ENCODE data around the gene PGAP2.
"Not testable (repeated sequence)": the region's sequence is repeated elsewhere in the genome, so short reads cannot be mapped to it uniquely, and the experiment has no call there.

Gene PGAP2

DNA sequence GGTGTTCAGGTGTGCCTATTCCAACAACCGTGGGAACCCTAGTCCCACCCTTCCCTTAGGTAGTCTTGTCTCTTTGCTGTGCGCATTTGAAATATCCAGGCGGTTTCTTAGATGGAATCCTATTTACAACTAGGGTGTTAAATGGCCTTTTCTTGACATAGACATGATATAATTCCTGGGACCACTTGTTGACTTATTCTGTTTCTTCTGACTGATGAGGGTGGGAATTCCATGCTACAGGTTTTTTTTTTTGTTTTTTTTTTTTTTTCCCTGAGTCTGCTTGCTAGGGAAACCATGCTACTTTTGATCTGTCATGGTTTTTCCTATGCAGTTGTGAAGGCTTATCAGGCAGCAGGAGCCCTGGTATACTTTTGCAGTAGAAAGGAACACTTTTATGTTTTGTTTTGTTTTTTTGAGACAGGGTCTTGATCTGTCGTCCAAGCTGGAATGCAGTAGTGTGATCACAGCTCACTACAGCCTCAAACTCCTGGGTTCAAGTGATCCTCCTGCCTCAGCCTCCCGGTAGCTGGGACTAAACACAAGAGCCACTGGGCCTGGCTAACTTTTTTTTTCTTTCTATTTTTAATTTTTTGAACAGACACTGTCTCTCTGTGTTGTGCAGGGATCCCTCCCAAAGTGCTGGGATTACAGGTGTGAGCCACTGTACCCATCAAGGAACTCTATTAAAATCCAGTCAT is 48.6 kb downstream of the PGAP2 start:
- Histone ChIP-seq H3K4me1 (ENCODE audit: control insufficient read depth, insufficient read depth, low read length) (peaks cover 50% of the 10 kb centered on the region), H3K9ac (ENCODE audit: low read length in 2 of 2) (peak overlapping the region; percentile 69 to 81), H3K4me3 (ENCODE audit: low read length in 2 of 2) (peak overlapping the region; percentile 80 to 92), H3K9me3 (ENCODE audit: control insufficient read depth in 2 of 2, low read length in 2 of 2) (no peaks in the 10 kb centered on the region), H3K27ac (ENCODE audit: low read length) (peak overlapping the region; percentile 31), H3K36me3 (ENCODE audit: control insufficient read depth in 2 of 2, insufficient read depth in 2 of 2, low read length in 2 of 2) (no peaks in the 10 kb centered on the region), H3K27me3 (ENCODE audit: control insufficient read depth in 1 of 2, insufficient read depth in 2 of 2, low read length in 2 of 2) (no peaks in the 10 kb centered on the region)

DNA sequence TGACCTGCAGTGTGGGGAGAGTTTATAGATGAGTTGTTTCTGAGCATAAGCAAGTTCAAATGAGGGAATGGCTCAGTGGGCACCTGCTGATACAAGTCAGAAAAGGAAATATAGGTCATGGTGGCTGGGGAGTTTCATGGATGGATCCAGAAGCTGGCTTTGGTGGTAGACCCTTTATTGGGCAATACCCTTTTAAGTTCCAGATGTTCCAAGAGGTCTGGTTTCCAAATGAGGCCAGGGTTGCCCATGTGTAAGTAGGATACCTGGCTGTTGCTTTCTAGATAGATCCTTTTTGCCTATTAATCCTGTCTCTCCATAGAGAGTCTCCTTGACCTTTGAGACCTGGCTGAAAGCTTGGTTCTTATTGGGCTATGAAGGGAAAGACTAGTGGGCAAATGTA is 49.3 kb downstream of the PGAP2 start:
- no peaks in the 10 kb centered on the region for H3K27me3 ChIP-seq (ENCODE audit: control insufficient read depth in 1 of 2, insufficient read depth in 2 of 2, low read length in 2 of 2)
- H3K9me3 ChIP-seq (ENCODE audit: control insufficient read depth in 2 of 2, low read length in 2 of 2): no peaks in the 10 kb centered on the region
- H3K4me1 ChIP-seq (ENCODE audit: control insufficient read depth, insufficient read depth, low read length): peaks cover 50% of the 10 kb centered on the region
- H3K4me3 ChIP-seq (ENCODE audit: low read length in 2 of 2): peak overlapping the region; percentile 40 to 92
- H3K9ac ChIP-seq (ENCODE audit: low read length in 2 of 2): no peak overlapping the region
- no peaks in the 10 kb centered on the region for H3K36me3 ChIP-seq (ENCODE audit: control insufficient read depth in 2 of 2, insufficient read depth in 2 of 2, low read length in 2 of 2)
- H3K27ac ChIP-seq (ENCODE audit: low read length): no peak overlapping the region

DNA sequence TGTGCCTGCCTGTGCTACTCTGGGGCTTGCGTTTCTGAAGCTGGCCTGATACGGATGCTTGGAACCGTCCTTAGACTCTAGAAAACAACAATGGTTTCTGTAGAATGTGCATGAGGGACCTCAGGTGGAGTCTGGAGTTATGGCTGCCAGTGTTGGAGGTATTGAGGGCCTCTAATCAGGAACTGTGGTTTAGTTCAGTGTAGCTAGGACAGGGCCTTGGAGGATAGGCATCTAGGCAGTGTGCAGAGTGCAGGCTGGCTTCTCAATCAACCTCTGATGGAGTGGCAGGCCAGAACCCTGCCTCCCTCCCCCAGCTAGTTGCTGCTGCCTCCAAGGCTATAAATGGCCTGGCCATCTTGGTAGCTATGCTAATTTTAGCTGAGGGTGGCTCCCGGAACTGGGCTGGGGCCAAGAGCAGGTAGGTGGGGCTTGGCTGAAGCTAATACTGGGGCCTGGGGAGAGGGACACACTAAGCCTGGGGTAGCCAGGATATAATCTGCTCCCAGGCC is 51.1 kb downstream of the PGAP2 start:
- Histone ChIP-seq H3K9me3 (ENCODE audit: control insufficient read depth in 2 of 2, low read length in 2 of 2) (no peaks in the 10 kb centered on the region), H3K9ac (ENCODE audit: low read length in 2 of 2) (no peak overlapping the region), H3K4me3 (ENCODE audit: low read length in 2 of 2) (peak overlapping the region; percentile 60 to 69), H3K27me3 (ENCODE audit: control insufficient read depth in 1 of 2, insufficient read depth in 2 of 2, low read length in 2 of 2) (no peaks in the 10 kb centered on the region), H3K36me3 (ENCODE audit: control insufficient read depth in 2 of 2, insufficient read depth in 2 of 2, low read length in 2 of 2) (no peaks in the 10 kb centered on the region), H3K27ac (ENCODE audit: low read length) (no peak overlapping the region), H3K4me1 (ENCODE audit: control insufficient read depth, insufficient read depth, low read length) (peaks cover 49% of the 10 kb centered on the region)

DNA sequence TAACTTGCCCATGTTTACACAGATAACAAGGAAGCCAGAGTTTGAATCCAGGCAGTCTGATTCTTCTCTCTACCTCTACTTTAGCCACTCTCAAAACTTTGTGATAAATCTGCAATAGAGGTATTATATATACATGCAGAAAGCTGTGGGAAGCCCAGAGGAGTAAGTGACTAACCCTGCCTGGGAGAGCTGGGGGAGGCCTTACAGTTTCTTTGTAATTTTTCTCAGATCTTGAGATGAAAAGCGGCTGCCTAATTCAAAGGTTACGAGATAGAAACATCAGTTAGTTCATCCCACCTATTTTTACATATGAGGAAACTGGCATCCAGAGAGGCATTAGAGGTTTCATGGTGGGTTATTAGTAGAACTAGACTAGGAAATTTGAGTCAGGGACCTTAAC is 52.0 kb downstream of the PGAP2 start:
- peaks cover 49% of the 10 kb centered on the region for H3K4me1 ChIP-seq (ENCODE audit: control insufficient read depth, insufficient read depth, low read length)
- H3K4me3 ChIP-seq (ENCODE audit: low read length in 2 of 2): no peak overlapping the region
- H3K9me3 ChIP-seq (ENCODE audit: control insufficient read depth in 2 of 2, low read length in 2 of 2): no peaks in the 10 kb centered on the region
- H3K9ac ChIP-seq (ENCODE audit: low read length in 2 of 2): no peak overlapping the region
- no peak overlapping the region for H3K27ac ChIP-seq (ENCODE audit: low read length)
- no peaks in the 10 kb centered on the region for H3K27me3 ChIP-seq (ENCODE audit: control insufficient read depth in 1 of 2, insufficient read depth in 2 of 2, low read length in 2 of 2)
- no peaks in the 10 kb centered on the region for H3K36me3 ChIP-seq (ENCODE audit: control insufficient read depth in 2 of 2, insufficient read depth in 2 of 2, low read length in 2 of 2)

DNA sequence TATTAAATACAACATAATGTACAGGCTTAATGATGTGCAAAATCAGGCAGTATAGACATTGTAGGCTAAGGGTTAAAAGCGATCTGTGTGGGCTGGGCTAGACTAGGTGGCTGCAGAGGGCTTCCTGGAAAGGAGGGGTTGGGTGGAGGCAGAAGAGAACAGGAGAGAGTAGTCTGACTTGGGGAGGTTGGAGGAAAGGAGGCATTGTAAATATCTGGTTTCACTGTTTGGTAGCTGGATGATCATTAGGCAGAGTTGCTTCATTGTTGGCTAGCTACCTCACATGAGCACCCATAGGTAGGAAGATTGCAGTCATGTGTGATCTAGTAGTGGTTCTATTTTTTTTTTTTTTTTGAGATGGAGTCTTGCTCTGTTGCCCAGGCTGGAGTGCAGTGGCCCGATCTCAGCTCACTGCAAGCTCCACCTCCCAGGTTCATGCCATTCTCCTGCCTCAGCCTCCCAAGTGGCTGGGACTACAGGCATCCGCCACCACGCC is 52.6 kb downstream of the PGAP2 start:
- not testable (repeated sequence) for H3K9me3 ChIP-seq (ENCODE audit: control insufficient read depth in 2 of 2, low read length in 2 of 2); H3K4me3 ChIP-seq (ENCODE audit: low read length in 2 of 2); H3K27me3 ChIP-seq (ENCODE audit: control insufficient read depth in 1 of 2, insufficient read depth in 2 of 2, low read length in 2 of 2); H3K9ac ChIP-seq (ENCODE audit: low read length in 2 of 2); H3K36me3 ChIP-seq (ENCODE audit: control insufficient read depth in 2 of 2, insufficient read depth in 2 of 2, low read length in 2 of 2); H3K27ac ChIP-seq (ENCODE audit: low read length)
- H3K4me1 ChIP-seq (ENCODE audit: control insufficient read depth, insufficient read depth, low read length): peaks cover 55% of the 10 kb centered on the region

DNA sequence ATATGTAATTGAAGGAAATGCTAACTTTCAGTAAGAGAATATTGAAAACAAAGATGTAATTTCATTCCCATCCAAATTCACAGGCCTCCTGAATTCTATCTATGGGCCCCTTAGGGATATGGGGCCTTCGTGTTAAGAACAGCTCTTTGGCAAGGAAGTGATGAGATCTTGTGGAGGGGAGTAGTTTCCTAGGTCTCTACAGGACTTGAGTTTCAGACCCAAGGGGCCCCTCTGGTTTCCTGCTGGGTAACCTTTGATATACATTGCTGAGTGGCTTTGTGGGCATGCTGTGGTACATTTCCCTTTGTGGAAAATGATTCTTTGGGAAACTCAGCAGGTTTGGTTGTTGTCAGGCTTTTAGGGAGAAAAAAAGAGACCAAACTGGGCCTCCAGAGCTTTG is 53.3 kb downstream of the PGAP2 start:
- H3K36me3 ChIP-seq (ENCODE audit: control insufficient read depth in 2 of 2, insufficient read depth in 2 of 2, low read length in 2 of 2): no peaks in the 10 kb centered on the region
- no peak overlapping the region for H3K4me3 ChIP-seq (ENCODE audit: low read length in 2 of 2)
- peaks cover 52% of the 10 kb centered on the region for H3K4me1 ChIP-seq (ENCODE audit: control insufficient read depth, insufficient read depth, low read length)
- H3K27ac ChIP-seq (ENCODE audit: low read length): no peak overlapping the region
- H3K9ac ChIP-seq (ENCODE audit: low read length in 2 of 2): no peak overlapping the region
- no peaks in the 10 kb centered on the region for H3K9me3 ChIP-seq (ENCODE audit: control insufficient read depth in 2 of 2, low read length in 2 of 2)
- H3K27me3 ChIP-seq (ENCODE audit: control insufficient read depth in 1 of 2, insufficient read depth in 2 of 2, low read length in 2 of 2): no peaks in the 10 kb centered on the region

DNA sequence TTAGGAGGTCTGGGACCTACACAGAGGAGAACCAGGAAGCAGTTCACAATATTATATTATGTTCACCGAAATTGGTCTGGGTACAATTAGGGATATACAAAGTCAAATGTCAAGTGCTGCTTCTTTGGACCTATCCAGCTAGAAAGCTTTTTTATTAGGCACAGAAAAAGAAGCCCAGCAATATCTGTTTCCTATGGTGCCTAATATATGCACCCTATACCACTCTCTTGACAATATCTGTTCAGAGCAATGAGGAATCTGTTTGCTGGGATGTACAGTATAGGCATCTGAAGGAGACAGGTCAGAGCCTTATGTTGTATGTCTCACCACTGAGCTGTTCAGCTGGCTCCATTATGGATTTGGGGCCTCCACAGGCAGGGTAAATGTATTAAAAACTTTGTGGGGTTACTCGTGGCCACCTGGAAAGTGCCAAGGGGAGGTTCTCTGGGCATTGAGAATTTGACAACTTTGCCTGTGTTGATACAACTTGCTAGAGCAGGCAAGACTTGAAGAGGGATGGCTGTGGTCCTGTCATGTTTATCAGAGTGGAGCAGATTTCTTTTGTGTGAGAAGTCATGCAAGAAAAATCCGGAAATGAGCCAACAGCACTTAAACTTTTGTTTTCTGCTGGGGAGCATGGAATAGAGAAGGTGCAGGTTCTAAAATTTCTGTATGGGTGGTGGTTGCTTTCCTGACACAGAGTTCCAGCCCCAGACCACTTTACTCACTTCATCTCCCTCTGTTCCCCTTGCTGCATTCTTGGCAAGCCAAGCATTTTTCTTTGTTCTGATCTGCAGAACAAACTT is 57.2 kb downstream of the PGAP2 start:
- Histone ChIP-seq H3K4me1 (ENCODE audit: control insufficient read depth, insufficient read depth, low read length) (peaks cover 29% of the 10 kb centered on the region), H3K36me3 (ENCODE audit: control insufficient read depth in 2 of 2, insufficient read depth in 2 of 2, low read length in 2 of 2) (no peaks in the 10 kb centered on the region), H3K4me3 (ENCODE audit: low read length in 2 of 2) (no peak overlapping the region), H3K27ac (ENCODE audit: low read length) (no peak overlapping the region), H3K9me3 (ENCODE audit: control insufficient read depth in 2 of 2, low read length in 2 of 2) (no peaks in the 10 kb centered on the region), H3K9ac (ENCODE audit: low read length in 2 of 2) (no peak overlapping the region), H3K27me3 (ENCODE audit: control insufficient read depth in 1 of 2, insufficient read depth in 2 of 2, low read length in 2 of 2) (no peaks in the 10 kb centered on the region)

DNA sequence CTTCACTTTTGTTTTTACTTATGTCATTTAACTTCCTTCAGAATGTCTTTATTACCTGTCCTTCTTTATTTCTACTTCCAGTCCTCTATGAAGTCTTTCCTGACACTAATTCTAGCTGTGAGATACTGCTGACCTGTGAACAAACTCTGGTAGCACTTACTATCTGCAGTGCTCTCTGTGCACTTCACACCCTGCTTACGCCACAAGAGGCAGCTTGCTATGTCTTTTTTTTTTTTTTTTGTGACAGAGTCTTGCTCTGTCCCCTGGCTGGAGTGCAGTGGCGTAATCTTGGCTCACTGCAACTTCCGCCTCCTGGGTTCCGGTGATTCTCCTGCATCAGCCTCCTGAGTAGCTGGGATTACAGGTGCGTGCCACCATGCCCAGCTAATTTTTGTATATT is 57.8 kb downstream of the PGAP2 start:
- Histone ChIP-seq H3K4me3 (ENCODE audit: low read length in 2 of 2) (no peak overlapping the region), H3K36me3 (ENCODE audit: control insufficient read depth in 2 of 2, insufficient read depth in 2 of 2, low read length in 2 of 2) (no peaks in the 10 kb centered on the region), H3K27me3 (ENCODE audit: control insufficient read depth in 1 of 2, insufficient read depth in 2 of 2, low read length in 2 of 2) (no peaks in the 10 kb centered on the region), H3K9ac (ENCODE audit: low read length in 2 of 2) (no peak overlapping the region), H3K27ac (ENCODE audit: low read length) (no peak overlapping the region), H3K9me3 (ENCODE audit: control insufficient read depth in 2 of 2, low read length in 2 of 2) (no peaks in the 10 kb centered on the region), H3K4me1 (ENCODE audit: control insufficient read depth, insufficient read depth, low read length) (peaks cover 26% of the 10 kb centered on the region)

DNA sequence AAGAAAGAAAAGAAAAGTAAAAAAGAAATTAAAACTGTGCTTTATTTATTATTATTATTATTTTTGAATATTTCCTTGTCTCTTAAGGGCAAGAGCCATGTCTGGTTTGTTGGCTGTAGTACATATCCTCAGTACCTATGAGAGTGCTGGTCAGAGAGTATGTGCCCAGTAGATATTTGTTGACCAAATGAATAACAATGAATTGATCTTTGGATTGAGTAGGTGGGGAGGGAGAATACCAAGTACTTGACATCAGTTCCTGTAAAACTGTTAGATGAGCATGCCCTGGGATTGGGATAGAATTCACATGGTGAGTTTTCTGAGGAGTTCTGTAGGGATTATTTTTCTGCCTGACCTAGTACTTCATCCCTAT is 58.5 kb downstream of the PGAP2 start:
- Histone ChIP-seq H3K36me3 (ENCODE audit: control insufficient read depth in 2 of 2, insufficient read depth in 2 of 2, low read length in 2 of 2) (no peaks in the 10 kb centered on the region), H3K27ac (ENCODE audit: low read length) (no peak overlapping the region), H3K4me3 (ENCODE audit: low read length in 2 of 2) (no peak overlapping the region), H3K27me3 (ENCODE audit: control insufficient read depth in 1 of 2, insufficient read depth in 2 of 2, low read length in 2 of 2) (no peaks in the 10 kb centered on the region), H3K4me1 (ENCODE audit: control insufficient read depth, insufficient read depth, low read length) (peaks cover 26% of the 10 kb centered on the region), H3K9me3 (ENCODE audit: control insufficient read depth in 2 of 2, low read length in 2 of 2) (no peaks in the 10 kb centered on the region), H3K9ac (ENCODE audit: low read length in 2 of 2) (no peak overlapping the region)

DNA sequence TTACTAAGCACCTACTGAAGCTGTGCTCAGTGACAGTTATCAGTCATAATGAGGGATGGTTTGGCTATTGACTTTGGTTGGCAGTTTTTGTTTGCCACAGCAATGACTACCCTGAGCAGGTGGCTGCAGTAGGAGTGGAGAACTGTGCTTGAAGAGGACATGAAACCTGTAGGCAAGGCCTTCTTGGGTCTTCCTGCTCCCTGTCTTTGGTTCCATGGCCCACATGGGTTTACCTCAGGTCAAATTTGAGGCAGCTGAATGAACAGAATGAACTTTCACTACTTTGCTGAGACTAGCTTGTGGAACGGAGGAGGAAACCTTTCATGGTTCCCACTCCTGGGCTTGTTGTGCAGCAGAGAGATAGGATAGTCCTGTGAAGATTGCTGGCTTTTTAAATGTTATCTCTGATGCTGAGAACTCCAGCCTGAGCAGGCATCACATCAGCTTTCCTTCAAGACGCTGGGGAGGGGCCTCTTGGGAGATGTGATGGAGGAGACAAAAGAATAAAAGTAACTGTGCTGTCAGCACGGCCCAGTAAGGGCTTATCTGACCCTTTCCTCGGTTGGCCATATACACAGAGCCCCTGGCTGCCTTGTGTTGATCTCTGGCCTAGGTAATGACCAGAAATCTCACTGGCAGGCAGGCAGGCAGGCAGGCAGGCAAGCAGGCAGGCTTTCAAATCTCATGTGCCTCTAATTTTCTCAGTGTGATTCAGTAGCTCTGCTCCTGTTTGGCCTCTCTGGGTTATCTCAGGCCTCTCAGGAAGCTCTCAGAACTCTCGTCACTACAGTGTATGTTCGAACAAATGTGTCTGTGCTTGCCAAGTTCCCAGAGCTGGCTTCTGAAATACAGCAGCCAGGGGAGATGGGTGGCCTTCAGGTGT is 59.1 kb downstream of the PGAP2 start:
- peaks cover 28% of the 10 kb centered on the region for H3K4me1 ChIP-seq (ENCODE audit: control insufficient read depth, insufficient read depth, low read length)
- H3K9me3 ChIP-seq (ENCODE audit: control insufficient read depth in 2 of 2, low read length in 2 of 2): no peaks in the 10 kb centered on the region
- H3K27ac ChIP-seq (ENCODE audit: low read length): peak overlapping the region; percentile 18
- peak overlapping the region in 1 of 2 donors; percentile 47 for H3K4me3 ChIP-seq (ENCODE audit: low read length in 2 of 2)
- H3K27me3 ChIP-seq (ENCODE audit: control insufficient read depth in 1 of 2, insufficient read depth in 2 of 2, low read length in 2 of 2): no peaks in the 10 kb centered on the region
- no peaks in the 10 kb centered on the region for H3K36me3 ChIP-seq (ENCODE audit: control insufficient read depth in 2 of 2, insufficient read depth in 2 of 2, low read length in 2 of 2)
- H3K9ac ChIP-seq (ENCODE audit: low read length in 2 of 2): peak overlapping the region in 1 of 2 donors; percentile 13

All from stomach smooth muscle (tissue), 2 donors.